Measurements from ENCODE around the gene TMEM132D.

- TF ChIP-seq CTCF (IDR thresholded peaks at IDR 0.05) (no peak), POLR2A (IDR thresholded peaks at IDR 0.05) (no peak), POLR2AphosphoS5 (IDR thresholded peaks at IDR 0.05; ENCODE audit: insufficient read depth in 1 of 2, low read depth in 1 of 2) (no peak)
These were observed 480.7 kb downstream of the TMEM132D start for GRCh38 chr12:129423041-129423580.

Measured in vagina (tissue), 2 donors.